ENCODE data around the gene LRRN4CL. TPM values are rescaled to one million over a fixed set of nuclear protein-coding genes. Genes with fewer than 3 reads are reported as not detected.

The LRRN4CL gene
- total RNA-seq, 1 donor from 2014 or later = 0.25 TPM

- Histone ChIP-seq H3K4me3 (ENCODE audit: low read depth, low read length) (no peak overlapping the region), H3K27me3 (ENCODE audit: control insufficient read depth, insufficient read depth, low read length) (no peaks in the 10 kb centered on the region), H3K36me3 (ENCODE audit: control insufficient read depth, insufficient read depth, low read length) (peaks cover 3% of the 10 kb centered on the region)
- no peak for TF ChIP-seq CTCF (IDR thresholded peaks at IDR 0.05; ENCODE audit: insufficient read depth, low read length, poor library complexity, severe bottlenecking)
- DNase-seq (ENCODE audit: low read depth) = no peak
Measured at GRCh38 chr11:62721994-62722393, 32.7 kb upstream of the LRRN4CL start.

GRCh38 chr11:62719302-62719978 is 30.1 kb upstream of the LRRN4CL start:
- H3K27me3 ChIP-seq (ENCODE audit: control insufficient read depth, insufficient read depth, low read length) = no peaks in the 10 kb centered on the region
- DNase-seq (ENCODE audit: low read depth) = no peak
- H3K4me3 ChIP-seq (ENCODE audit: low read depth, low read length) = no peak overlapping the region
- peaks cover 5% of the 10 kb centered on the region for H3K36me3 ChIP-seq (ENCODE audit: control insufficient read depth, insufficient read depth, low read length)
- no peak for TF ChIP-seq CTCF (IDR thresholded peaks at IDR 0.05; ENCODE audit: insufficient read depth, low read length, poor library complexity, severe bottlenecking)

- Histone ChIP-seq H3K4me3 (ENCODE audit: low read depth, low read length) (no peak overlapping the region), H3K27me3 (ENCODE audit: control insufficient read depth, insufficient read depth, low read length) (no peaks in the 10 kb centered on the region), H3K36me3 (ENCODE audit: control insufficient read depth, insufficient read depth, low read length) (peaks cover 3% of the 10 kb centered on the region)
- TF ChIP-seq CTCF (IDR thresholded peaks at IDR 0.05; ENCODE audit: insufficient read depth, low read length, poor library complexity, severe bottlenecking) = no peak
- DNase-seq (ENCODE audit: low read depth) = no peak
Measured at GRCh38 chr11:62716816-62717215, 27.5 kb upstream of the LRRN4CL start.

- Histone ChIP-seq H3K4me3 (ENCODE audit: low read depth, low read length) (no peak overlapping the region), H3K27me3 (ENCODE audit: control insufficient read depth, insufficient read depth, low read length) (no peaks in the 10 kb centered on the region), H3K36me3 (ENCODE audit: control insufficient read depth, insufficient read depth, low read length) (peaks cover 3% of the 10 kb centered on the region)
- DNase-seq (ENCODE audit: low read depth) = no peak
- no peak for TF ChIP-seq CTCF (IDR thresholded peaks at IDR 0.05; ENCODE audit: insufficient read depth, low read length, poor library complexity, severe bottlenecking)
Measured at GRCh38 chr11:62716206-62716605, 26.9 kb upstream of the LRRN4CL start.

- TF ChIP-seq CTCF (IDR thresholded peaks at IDR 0.05; ENCODE audit: insufficient read depth, low read length, poor library complexity, severe bottlenecking) = no peak
- Histone ChIP-seq H3K4me3 (ENCODE audit: low read depth, low read length) (no peak overlapping the region), H3K36me3 (ENCODE audit: control insufficient read depth, insufficient read depth, low read length) (peaks cover 3% of the 10 kb centered on the region), H3K27me3 (ENCODE audit: control insufficient read depth, insufficient read depth, low read length) (no peaks in the 10 kb centered on the region)
- DNase-seq (ENCODE audit: low read depth) = no peak
Measured at GRCh38 chr11:62715150-62716130, 26.1 kb upstream of the LRRN4CL start.
